ENCODE results near the gene IFT88.

Gene IFT88

DNA sequence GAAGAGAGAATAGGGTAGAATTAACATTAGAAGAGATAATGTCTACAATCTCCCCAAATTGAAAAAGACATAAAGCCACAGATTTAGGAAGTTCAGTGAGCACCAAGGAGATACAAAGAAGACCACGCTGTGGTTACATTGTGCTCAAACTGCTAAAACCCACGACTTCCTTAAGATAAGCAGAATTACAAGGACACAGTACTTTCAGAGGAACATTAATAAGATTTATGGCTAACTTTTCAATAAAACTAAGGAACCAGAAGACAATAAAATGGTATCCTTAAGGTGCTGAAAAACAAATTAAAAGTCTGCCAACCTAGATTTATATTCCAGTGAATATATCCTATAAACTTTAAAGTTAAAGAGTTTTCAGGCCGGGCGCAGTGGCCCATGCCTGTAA is 129.1 kb downstream of the IFT88 start:
- no peak for DNase-seq

DNA sequence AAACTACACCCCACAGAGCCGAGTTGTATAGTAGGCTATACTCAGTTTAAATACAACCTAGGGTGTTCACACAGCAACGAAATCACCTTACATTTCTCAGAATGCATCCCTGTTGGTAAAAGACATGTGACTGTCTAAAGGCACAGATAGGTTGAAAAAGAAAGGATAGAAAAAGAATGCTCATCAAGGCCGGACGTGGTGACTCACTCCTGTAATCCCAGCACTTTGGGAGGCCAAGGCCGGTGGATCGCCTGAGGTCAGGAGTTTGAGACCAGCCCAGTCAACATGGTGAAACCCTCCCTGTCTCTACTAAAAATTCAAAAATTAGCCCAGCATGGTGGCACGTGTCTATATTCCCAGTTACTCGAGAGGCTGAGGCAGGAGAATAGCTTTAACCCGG is 132.8 kb downstream of the IFT88 start:
- no peak for DNase-seq

DNA sequence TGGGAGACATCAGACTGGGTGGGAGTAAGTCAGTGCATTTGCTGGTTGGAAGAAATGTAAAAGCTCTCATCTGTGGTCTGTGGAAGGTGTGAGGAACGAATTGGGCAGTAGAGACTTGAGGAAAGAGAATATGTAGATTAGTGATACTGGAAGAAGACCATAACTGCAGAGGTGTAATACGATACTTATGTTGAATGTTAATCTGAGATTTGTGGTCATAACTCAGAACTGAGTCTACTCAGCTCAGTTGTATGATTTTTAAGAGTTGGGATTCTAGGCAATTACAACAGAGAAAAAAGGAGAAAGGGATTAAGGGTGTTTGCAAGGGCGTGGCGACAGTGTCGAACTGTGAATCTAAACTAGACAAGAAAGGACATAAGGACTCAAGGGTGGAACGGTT is 133.3 kb downstream of the IFT88 start:
- DNase-seq: no peak

DNA sequence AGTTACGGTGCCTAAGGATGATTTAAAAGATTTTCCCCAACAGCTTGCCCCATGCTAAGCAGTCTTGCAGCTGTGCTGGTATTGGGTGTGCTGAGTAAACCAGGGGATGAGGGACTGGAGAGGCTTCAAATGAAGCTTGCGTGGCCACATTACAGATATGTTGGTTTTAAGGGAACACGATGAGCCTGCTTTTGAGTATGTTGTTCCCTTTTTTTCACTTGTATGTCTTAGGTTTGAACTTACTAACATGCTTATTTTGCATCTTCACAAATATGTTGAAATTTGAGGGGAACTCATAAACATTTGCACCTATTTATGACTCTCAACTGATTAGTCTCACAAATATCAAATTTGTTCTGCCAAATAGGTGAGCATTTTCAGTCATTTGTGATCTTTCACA is 134.5 kb downstream of the IFT88 start:
- no peak for DNase-seq

DNA sequence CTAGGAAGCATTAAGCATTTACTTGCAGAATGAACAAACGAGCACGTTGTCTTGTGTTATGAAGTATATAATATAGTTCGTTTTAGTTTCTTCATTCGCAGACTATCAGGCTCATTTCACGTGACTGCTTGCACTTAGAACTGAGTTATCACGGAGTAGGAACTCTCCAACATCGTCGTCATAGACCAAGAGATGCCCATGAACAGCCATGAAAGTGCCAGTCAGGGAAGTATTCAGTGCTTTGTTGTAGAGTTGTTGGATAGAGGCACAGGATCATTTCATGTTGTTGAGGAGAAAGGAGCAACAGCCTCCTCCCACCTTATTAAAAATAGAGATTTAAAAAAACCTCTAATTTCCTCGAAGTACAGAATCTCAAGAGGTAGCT is 135.6 kb downstream of the IFT88 start:
- DNase-seq: no peak

DNA sequence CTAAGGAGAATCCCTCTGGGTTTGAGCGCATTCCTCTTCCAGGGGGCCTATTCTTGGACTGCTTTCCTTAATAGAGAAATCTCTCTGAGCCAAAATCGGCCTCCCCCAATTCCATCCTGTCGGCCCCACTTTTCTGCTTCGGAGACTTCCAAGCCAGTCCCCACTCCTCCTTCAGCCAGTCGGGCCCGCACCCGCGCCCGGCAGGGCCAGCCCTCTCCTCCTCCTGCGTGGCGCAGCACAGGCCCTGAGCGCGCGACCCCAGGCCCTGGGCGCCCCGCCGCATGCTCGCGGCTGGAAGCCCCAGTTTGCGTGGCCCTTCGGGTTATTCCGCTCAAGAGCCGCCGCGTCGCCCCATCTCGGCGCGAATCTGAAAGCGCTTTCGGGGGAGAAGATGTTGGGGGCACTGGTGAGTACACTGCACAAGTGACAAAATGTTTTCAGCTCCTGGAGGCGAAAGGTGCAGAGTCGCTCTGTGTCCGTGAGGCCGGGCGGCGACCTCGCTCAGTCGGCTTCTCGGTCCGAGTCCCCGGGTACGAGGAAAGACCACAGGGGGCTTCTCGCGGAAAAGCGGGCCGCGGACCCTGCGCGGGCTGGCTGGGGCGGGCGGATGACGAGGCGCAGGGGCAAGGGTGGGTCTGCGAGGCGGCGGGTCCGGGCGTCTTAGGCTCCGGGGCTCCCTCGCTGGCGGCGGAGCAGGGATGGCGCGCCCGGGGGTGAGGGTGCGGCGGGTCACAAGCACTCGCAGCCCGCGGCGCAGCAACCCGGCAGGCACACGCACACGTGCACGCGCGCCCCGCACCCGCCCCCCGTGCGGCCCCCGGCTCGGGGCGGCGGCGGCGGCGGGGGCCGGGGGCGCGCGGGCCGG is 136.2 kb downstream of the IFT88 start, which contains the start of gene IL17D:
IL17D (plus strand) TSS at position 785 of the 865 bp plus-strand sequence. CDS start 303 bp downstream, outside the sequence.
- no peak for DNase-seq

DNA sequence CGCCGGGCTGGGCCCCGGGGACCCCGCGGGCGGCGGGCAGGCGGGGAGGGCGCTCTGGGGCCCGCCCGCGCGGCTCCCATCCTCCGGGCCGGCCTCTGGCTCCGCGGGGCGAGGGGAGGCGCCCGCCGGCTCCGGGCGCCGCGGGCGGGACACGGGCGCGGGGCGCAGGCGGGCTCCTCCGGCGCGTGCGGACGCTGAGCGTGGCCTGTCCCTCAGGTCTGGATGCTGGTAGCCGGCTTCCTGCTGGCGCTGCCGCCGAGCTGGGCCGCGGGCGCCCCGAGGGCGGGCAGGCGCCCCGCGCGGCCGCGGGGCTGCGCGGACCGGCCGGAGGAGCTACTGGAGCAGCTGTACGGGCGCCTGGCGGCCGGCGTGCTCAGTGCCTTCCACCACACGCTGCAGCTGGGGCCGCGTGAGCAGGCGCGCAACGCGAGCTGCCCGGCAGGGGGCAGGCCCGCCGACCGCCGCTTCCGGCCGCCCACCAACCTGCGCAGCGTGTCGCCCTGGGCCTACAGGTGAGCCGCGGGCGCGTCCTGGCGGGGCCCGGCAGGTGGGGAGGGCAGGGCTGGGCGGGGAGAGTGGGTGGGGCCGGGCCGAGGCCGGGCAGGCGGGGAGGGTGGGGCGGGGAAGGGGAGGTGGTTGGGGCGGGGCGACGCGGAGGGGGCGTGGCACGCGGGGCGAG is 137.0 kb downstream of the IFT88 start:
- DNase-seq: peak; percentile 52

DNA sequence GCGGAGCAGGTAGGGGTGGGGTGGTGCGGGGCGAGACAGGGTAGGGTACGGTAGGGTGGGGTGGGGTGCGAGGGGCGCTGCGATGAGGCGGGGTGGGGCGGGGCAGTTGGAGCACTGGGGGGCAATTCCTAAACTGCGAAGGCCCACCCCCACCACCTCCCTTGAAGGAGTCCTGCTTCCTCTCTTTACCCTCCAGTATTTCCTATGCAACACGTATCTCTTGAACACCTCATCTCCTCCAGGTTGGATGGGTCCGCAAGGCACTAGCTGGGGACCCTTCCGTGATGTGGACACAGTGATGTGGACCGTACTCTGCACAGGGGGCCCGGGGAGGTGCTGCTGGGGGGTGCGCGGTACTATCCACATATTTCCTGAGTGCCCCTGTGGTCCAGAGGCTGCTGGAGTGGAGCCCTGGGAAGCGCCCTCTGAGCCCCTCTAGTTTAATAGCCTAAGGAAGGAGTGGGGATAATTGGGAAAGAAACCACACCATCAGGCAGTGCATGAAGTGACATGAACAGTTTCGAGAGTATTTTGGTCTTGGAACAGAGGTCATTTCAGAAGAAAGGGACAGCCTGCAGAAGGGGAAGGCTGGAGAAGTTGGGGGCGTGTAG is 137.6 kb downstream of the IFT88 start:
- no peak for DNase-seq

DNA sequence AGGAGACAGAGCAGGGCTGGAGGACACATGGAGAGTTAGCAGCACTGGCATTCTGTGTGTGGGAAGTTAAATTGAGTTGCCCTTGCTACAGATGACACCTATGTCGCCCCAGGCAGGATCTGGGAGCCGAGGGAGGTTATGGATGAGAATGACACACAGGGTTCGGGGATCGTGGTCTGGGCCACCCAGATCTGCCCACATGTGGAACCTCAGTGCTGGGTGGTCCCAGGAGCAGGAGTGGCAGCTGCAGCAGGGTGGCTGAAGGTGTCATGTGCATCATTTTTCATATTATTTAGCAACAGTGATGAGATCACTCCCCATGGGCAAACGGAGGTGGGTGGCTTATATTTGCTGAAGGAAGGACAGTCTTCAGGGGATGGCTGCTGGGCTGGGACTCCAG is 139.7 kb downstream of the IFT88 start:
- no peak for DNase-seq

DNA sequence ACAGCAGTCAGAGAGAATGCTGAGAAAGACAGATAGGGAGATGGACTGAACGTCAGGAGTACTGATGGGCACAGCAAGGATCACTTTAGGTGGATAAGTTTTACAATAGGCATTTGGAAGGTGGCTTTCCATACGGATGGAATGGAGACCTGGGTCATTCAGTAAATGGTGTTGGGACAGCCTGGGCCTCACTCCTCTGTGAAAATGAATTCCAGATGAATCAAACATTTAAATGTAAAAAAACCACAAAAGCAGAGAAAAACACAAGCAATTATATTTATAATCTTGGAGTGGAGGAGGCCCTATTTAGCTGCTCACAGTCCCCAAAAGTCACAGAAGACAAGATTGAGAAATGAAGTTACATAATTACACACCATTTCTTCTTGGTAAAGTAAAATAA is 141.3 kb downstream of the IFT88 start:
- DNase-seq: no peak

DNA sequence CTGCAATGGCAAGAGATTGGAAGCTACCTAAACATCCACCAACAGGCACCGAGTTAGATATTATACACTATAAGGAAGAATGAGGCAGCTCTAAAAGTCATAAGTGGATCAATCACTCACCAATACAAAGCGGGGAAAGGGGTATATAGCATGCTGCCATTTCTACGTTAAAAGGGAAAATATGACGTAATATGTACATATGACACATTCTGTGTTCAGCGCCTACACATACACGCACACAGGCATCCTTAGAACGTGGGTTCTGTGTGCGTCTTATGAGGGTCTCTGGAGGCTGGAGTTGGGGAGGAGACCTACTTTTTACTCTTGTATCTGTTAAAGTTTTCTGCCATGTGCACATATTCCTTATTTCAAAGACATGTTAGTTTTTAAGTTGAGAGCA is 142.4 kb downstream of the IFT88 start:
- DNase-seq: no peak

DNA sequence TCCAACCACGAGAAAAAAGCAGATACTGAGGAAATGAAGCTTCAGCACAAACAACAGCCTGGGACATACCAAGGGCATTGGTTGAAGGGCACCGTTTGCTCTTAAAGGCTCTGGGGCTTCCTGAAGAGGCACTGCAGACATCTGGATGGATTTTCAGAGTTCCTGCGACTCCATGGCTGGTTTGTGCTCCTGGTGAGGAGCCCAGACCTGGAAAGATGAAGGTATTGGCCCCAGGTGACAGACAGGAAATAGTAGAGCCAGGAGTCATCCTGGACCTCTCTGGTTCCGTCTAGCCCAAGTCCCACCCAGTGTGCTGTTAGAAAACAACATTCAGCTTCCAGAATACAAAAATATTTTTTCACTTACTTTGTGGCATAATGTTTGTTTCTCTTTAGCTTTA is 142.8 kb downstream of the IFT88 start:
- DNase-seq: no peak

DNA sequence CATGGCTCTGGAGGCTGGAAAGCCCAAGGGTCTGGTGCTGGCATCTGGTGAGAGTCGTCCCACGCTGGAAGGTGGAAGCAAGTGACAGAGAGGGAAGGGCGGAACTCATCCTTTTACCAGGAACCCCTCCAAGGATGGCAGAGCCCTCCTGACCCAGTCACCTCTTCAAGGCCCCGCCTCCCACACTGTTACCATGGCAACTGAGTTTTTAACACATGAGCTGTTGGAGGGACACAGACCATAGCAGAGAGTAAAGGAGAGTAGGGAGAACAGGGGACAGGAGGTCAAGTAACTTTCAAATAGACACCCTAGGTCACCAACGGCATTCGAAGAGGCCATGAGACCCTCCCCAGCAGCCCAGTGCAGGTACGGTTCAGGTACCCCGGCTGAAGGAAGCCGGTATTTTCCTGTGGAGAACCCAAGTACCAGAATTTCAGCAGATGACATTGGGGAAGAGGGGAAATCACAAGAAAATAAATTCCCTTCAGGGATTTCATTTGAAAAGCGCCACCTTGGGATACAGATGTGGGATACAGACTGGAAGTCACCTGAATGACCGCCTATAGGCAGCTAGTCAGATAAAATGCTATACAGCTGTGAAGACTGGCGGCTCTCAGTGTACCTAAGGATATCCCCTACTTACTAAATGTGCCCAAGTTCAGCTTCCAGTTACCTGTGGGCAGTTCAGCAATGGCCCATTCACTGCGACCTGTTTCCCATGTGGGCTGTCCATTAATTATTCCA is 144.5 kb downstream of the IFT88 start:
- no peak for DNase-seq

DNA sequence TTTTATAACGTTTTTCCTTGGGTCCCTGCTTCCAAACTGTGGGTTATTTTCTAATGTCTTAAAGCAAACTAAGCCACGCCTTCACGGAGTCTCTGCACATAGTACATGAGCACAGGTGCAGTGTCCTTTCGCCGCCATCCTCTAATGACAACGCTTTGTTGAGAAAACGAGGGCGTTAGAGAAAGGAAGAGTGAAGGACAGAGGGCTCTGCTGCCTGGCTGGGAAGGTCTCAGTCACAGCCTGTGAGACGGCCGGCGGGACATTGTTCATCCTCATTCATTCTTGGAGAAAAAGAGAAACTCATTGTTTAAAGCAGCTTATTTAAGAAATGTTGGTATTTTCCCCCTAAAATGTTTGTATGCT is 146.0 kb downstream of the IFT88 start:
- no peak for DNase-seq

DNA sequence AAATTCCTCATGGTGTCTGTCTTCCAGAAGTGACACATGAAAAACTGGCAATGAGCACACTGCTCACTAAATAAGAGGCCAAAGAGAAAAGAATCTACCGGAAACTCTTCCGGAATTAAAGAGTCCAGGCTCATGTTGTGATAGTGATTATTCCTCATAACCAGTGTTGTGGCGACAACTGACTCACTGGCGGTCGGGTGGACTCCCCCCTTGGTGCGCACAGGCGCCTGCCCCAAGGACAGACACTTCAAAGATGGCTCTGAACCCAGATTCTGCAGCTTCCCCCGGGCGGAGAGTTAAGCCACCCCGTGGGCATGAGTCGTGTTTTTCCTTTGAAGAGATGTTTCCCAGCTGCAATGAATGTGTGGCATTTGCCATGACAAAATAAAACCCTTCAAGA is 146.8 kb downstream of the IFT88 start:
- DNase-seq: no peak

DNA sequence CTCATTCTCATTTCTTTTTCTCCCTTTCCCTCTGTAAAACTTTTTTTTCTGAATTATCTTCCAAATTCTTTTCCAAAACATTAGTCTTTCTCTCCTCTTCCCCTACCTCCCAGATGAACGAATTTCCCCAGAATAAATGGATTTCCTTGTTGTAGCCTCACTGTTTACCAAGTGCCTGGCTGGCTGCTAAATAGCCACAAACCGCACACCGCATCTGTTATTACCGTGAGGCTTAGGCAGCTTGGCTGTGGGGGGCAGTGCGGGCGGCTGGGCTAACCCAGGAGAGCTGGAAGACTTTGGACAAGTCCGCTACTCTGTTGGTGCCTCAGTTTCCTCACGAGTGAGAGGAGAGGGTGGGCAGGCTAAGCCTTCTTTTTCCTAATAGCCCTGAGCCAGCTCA is 147.2 kb downstream of the IFT88 start:
- DNase-seq: no peak

DNA sequence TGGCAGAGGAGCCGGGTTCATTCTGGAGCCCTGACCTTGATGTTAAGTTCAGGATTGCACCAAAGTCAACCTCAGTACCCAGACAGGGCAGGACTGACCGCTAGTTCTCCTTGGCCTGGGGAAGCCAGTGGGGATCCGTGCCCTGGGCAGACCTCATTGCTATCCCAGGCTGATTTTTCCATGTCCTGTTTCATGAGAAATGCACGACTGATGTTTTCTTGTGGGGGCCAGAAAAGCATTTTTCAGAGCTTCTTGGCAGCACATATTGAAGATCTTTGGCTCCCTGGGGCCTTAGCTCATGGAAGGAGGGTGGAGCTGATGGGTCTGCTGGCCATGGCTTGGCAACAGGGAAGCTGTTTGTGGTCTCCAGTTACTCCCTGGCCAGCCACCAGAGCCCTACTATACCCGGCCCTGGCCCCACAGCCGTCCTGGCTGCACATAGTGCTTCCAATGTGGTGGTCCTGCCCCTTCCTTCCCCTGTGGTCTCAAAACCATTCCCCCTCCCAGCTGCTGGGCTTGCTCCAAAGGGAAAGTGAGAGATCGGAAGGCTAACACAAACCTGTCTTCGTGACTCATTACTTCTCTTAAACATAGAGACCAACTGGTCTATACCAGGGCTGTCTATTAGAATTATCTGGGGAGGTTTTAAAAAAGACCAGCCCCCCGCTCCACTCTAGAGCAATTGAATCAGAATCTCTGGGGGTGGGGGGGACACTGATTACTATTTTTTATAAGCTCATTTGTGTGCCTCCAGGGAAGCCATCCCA is 147.8 kb downstream of the IFT88 start:
- no peak for DNase-seq

DNA sequence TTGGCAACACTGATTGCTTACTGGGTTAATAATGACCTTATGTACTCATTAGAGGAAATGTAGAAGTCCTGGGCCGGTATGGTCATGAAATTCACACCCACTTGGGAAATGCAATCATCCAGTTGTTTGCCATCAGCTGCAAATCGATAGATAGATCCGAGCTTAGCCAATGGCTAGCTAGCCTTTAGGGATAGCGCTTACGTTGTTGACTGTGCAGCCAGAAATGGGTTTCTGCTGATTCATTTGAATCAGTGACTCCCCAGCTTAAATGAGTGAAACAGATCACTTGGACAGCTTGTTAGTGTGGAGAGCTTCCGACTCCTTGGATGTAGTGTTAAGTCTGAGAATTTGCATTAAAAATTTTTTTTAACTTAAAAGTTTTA is 148.4 kb downstream of the IFT88 start:
- no peak for DNase-seq

DNA sequence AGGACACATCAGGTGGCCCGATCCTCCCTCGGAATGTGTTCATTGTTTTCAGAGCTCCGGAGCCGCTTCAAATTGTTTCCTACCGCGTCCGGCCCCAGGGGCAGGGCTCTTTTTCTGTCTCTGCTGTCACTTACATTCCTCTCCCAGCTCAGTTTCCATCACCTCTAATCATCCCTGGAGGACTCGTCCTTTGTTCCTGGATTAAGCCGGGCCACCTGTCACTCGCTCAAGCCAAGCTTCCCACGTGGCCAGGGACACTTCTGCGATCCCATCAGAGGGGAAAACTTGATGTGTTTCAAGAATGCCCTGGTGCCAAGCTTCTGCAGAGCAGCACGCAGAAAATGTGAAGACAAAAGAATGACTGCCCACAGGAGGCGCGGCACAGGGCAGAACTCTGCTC is 150.0 kb downstream of the IFT88 start:
- no peak for DNase-seq

DNA sequence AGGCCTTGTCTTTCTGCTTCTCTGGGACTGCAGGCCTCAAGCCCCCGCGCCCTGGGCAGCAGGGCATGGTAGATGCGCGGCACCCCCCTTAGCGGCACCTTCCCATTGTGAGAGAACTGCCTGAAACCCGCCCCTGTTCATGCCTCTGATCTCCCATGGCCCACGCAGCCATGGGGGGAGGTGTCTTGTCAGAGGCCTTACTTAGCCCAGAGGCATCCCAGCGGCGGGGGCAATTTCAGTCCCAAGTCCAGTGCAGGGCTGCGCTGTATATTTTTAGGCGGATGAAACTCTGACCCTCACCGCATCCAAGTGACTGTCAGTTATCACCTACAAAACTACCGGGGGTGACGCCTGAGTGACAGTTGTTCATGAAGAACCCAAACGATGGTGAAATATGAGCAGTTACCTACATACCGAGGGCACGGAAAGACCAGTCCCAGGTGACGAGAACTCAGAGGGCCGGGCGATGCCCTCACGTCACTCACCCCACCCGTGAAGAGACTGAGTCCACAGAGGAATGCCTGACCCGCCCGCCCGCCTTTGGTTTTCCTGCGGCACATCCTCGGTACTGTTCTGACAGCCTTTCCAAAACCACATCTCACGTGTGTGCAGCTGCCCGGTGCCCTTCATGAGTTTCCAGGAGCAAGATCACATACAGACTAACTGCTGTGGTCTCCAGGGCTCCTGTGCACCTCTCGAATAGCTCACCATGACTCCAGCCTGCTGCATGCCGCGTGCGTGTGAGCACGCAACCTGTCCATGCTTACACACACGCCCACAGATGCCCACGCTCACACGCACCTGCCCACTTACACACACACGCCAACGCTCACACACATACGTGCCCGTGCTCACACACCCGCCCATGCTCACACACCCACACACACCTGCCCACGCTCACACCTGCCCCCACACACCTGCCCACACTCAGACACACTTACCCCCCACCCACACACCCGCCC is 150.9 kb downstream of the IFT88 start:
- DNase-seq: no peak

DNA sequence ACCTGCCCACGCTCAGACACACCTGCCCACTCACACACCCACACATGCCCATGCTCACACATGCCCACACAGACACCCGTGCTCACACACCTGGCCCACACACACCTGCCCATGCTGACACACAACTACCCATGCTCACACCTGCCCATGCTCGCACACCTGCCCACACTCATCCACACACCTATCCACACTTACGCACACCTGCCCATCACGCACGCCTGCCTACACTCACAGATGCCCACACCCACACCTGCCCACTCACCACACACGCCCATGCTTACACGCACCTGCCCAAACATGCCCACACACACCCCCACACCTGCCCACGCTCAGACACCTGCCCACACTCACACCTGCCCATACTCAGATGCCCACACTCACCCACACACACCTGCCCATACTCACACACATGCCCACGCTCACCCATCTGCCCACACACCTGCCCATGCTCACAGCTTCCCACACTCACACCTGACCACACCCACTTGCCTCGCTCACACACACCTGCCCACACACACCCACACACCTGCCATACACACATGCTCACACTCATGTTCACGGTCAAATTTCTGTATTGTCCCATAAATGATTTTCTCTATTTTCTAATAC is 152.1 kb downstream of the IFT88 start:
- no peak for DNase-seq

All from NCI-H1092 (cell line).